HepG2 (cell line): ENCODE results near the gene GOT1. TPM values are rescaled to one million over a fixed set of nuclear protein-coding genes. Genes with fewer than 3 reads are reported as not detected.

ENCODE experiments used
- CHD4 ChIP-seq: fragments of 200-600 bp; sonication (generic); IDR thresholded peaks from 2 replicates; pipeline ENCODE4 v1.7.0; 2017; ENCODE audit warnings: mild to moderate bottlenecking, low read length, borderline replicate concordance
- HOXA9 ChIP-seq: sonication (generic); formaldehyde crosslinking; IDR thresholded peaks from 2 replicates; pipeline ENCODE4 v1.8.1; 2022; ENCODE audit warnings: missing genetic modification reagents, mild to moderate bottlenecking, moderate library complexity, borderline replicate concordance
- ZBTB2 ChIP-seq: sonication (generic); formaldehyde crosslinking; IDR thresholded peaks from 2 replicates; pipeline ENCODE4 v1.8.0; 2022; ENCODE audit warnings: low read depth, missing genetic modification reagents
- ZMAT3 ChIP-seq: sonication (generic); formaldehyde crosslinking; conservative IDR thresholded peaks from 2 replicates; pipeline ENCODE4 v1.7.0; 2021; ENCODE audit warnings: missing genetic modification reagents
- ZNF670 ChIP-seq: sonication (generic); formaldehyde crosslinking; IDR thresholded peaks from 2 replicates; pipeline ENCODE4 v1.8.0; 2022; ENCODE audit warnings: mild to moderate bottlenecking, missing genetic modification reagents, borderline replicate concordance
- ZNF691 ChIP-seq: sonication (generic); formaldehyde crosslinking; IDR thresholded peaks from 2 replicates; pipeline ENCODE4 v1.4.0; 2020; ENCODE audit warnings: missing genetic modification reagents, low read depth, mild to moderate bottlenecking, borderline replicate concordance
- polyA plus RNA-seq, 8 experiments: library from polyadenylated mRNA; depleted of rRNA in 3 of 8; stranded (reverse) in 7 of 8; unstranded in 1 of 8; fragments of >200 nt; fragmentation: Illumina TruSeq in 4 of 8; extraction: Trizol in 4 of 8; gene quantifications; 2 replicates each; pipeline versions ENCODE4 v1.2.1 to v1.2.3, GENCODE V29; 2011 to 2016; ENCODE audit warnings: low read depth in 4 of 8, missing spikeins in 1 of 8, mixed read lengths in 1 of 8; ENCODE audit not compliant: insufficient read depth in 1 of 8
- total RNA-seq, 5 experiments: library from RNA; depleted of rRNA; stranded (reverse); fragments of >200 nt; fragmentation: Illumina TruSeq; extraction: Trizol; gene quantifications; 2 replicates each; pipeline ENCODE4 v1.2.3, GENCODE V29; 2016; ENCODE audit warnings: low read depth in 1 of 5
- TF ChIP-seq, protein P1 (sequence below), 2 experiments: sonication (generic) in 1 of 2; formaldehyde crosslinking in 1 of 2; IDR thresholded peaks; 2 replicates each; pipeline versions ENCODE4 v1.4.0 to v1.6.1; 2016 to 2020; ENCODE audit warnings: borderline replicate concordance in 1 of 2, low read depth in 1 of 2, mild to moderate bottlenecking in 1 of 2, missing genetic modification reagents in 1 of 2

The GOT1 gene
- total and polyA plus RNA-seq, 2 of the 13 experiments (the other 11 are each of a cell fraction or from before 2014, with no cell fraction given): 81.2 to 102 TPM

- TF ChIP-seq ZMAT3 (CRISPR knock-in tag): no peak
- TF ChIP-seq ZNF691 (CRISPR knock-in tag): no peak
- no peak for TF ChIP-seq ZNF670 (CRISPR knock-in tag)
- no peak for TF ChIP-seq ZBTB2 (CRISPR knock-in tag)
- TF ChIP-seq CHD4: no peak
- no peak for TF ChIP-seq HOXA9 (CRISPR knock-in tag)
- TF ChIP-seq, protein P1, sequence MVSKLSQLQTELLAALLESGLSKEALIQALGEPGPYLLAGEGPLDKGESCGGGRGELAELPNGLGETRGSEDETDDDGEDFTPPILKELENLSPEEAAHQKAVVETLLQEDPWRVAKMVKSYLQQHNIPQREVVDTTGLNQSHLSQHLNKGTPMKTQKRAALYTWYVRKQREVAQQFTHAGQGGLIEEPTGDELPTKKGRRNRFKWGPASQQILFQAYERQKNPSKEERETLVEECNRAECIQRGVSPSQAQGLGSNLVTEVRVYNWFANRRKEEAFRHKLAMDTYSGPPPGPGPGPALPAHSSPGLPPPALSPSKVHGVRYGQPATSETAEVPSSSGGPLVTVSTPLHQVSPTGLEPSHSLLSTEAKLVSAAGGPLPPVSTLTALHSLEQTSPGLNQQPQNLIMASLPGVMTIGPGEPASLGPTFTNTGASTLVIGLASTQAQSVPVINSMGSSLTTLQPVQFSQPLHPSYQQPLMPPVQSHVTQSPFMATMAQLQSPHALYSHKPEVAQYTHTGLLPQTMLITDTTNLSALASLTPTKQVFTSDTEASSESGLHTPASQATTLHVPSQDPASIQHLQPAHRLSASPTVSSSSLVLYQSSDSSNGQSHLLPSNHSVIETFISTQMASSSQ (IDR thresholded peaks at IDR 0.05; ENCODE audit: low read depth): no peak
- TF ChIP-seq, protein P1 (CRISPR knock-in tag; IDR thresholded peaks at IDR 0.05; ENCODE audit: borderline replicate concordance): no peak
Observed at GRCh38 chr10:99427566-99428190, 2.7 kb downstream of the GOT1 start (continued).
